GM19452 (cell line): Measurements from ENCODE around the gene COA6.
A peak's percentile ranks its signal among the peaks of the same experiment; 100 is the strongest.
"Not testable (repeated sequence)": the region's sequence is repeated elsewhere in the genome, so short reads cannot be mapped to it uniquely, and the experiment has no call there.

Experiments used
- ATAC-seq: cut with Tn5 transposase; IDR thresholded peaks from one replicate; pipeline ENCODE4 v1.9.1; 2021; ENCODE audit not compliant: unreplicated experiment

The COA6 gene

GRCh38 chr1:234373064-234373958 lies at the start of gene COA6:
Gene COA6 (plus strand): TSS chr1:234373456. CDS start chr1:234373467, 11 bp downstream.
- peak; percentile 96 for ATAC-seq

- ATAC-seq = no peak
Observed at GRCh38 chr1:234324821-234325220, 48.4 kb upstream of the COA6 start.

- ATAC-seq = peak; percentile 23
Observed at GRCh38 chr1:234325878-234326496, 47.3 kb upstream of the COA6 start.

GRCh38 chr1:234326497-234327366 lies 46.5 kb upstream of the COA6 start:
- ATAC-seq = peak; percentile 82

- no peak for ATAC-seq
Observed at GRCh38 chr1:234327577-234328164, 45.6 kb upstream of the COA6 start.

GRCh38 chr1:234330843-234331215 lies 42.4 kb upstream of the COA6 start:
- ATAC-seq = no peak

- ATAC-seq = no peak
Observed at GRCh38 chr1:234331507-234331906, 41.7 kb upstream of the COA6 start.

- ATAC-seq = no peak
Observed at GRCh38 chr1:234336359-234336758, 36.9 kb upstream of the COA6 start.

GRCh38 chr1:234337233-234337632 lies 36.0 kb upstream of the COA6 start:
- ATAC-seq = no peak

GRCh38 chr1:234340528-234340927 lies 32.7 kb upstream of the COA6 start:
- ATAC-seq = no peak

- ATAC-seq = no peak
Observed at GRCh38 chr1:234342774-234343173, 30.5 kb upstream of the COA6 start.

- ATAC-seq = no peak
Observed at GRCh38 chr1:234345237-234345636, 28.0 kb upstream of the COA6 start.

GRCh38 chr1:234348964-234349363 lies 24.3 kb upstream of the COA6 start:
- ATAC-seq = no peak

GRCh38 chr1:234355782-234356510 lies 17.3 kb upstream of the COA6 start:
- no peak for ATAC-seq

GRCh38 chr1:234356615-234357269 lies 16.5 kb upstream of the COA6 start:
- ATAC-seq = not testable (repeated sequence)

GRCh38 chr1:234357831-234358230 lies 15.4 kb upstream of the COA6 start:
- ATAC-seq = no peak

- no peak for ATAC-seq
Observed at GRCh38 chr1:234361102-234361603, 12.1 kb upstream of the COA6 start.

- no peak for ATAC-seq
Observed at GRCh38 chr1:234362558-234362957, 10.7 kb upstream of the COA6 start.

- no peak for ATAC-seq
Observed at GRCh38 chr1:234368320-234369032, 4.8 kb upstream of the COA6 start.
